ENCODE data around the gene NCL.
A peak's percentile ranks its signal among the peaks of the same experiment; 100 is the strongest.

NCL gene

DNA sequence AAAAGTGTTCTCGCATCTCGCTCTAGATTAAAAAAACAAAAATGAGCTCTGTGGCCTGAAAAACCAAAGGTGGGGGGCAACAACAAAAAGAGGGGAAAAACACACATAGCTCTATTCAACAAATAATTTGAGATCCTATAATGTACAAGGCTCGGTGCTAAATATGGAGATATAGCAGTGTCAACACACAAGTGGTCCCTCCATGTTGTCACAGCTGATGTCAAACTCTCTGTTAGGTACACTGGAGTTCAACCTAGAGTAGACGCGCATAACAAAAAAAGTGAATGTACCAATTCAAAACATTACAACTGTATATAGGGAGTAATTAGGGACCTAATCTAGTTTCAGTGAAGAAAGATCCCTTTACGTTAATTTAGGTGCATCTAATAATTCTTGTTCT lies 5.9 kb downstream of the NCL start:
- Histone ChIP-seq H3K36me3 (ENCODE audit: insufficient read depth, low read length) (peaks cover 100% of the 10 kb centered on the region), H3K4me1 (ENCODE audit: insufficient read depth, low read length, poor library complexity, severe bottlenecking) (peaks cover 57% of the 10 kb centered on the region), H3K27me3 (ENCODE audit: insufficient read depth, low read length, poor library complexity, severe bottlenecking) (no peaks in the 10 kb centered on the region), H3F3A (ENCODE audit: low read depth) (peaks cover 22% of the 10 kb centered on the region), H3K9me3 (ENCODE audit: insufficient read depth, low read depth, low read length) (no peaks in the 10 kb centered on the region), H4K20me1 (ENCODE audit: insufficient read depth, low read length, poor library complexity, severe bottlenecking) (peaks cover 83% of the 10 kb centered on the region), H3K4me3 (ENCODE audit: low read length, poor library complexity, severe bottlenecking) (peak overlapping the region; percentile 86), H3K9me2 (replicated peaks; ENCODE audit: low read depth, low read length) (no peaks in the 10 kb centered on the region), H3K79me2 (ENCODE audit: insufficient read depth, low read length) (peaks cover 81% of the 10 kb centered on the region), H2AFZ (ENCODE audit: low read length) (no peak overlapping the region), H3K9ac (ENCODE audit: low read depth, low read length, poor library complexity, severe bottlenecking) (peak overlapping the region; percentile 31), H3K4me2 (ENCODE audit: low read depth, low read length, poor library complexity, severe bottlenecking) (peak overlapping the region; percentile 97)
- TF ChIP-seq EZH2phosphoT487 (IDR thresholded peaks at IDR 0.05; ENCODE audit: borderline replicate concordance), result no peak
- TF ChIP-seq, protein P1, sequence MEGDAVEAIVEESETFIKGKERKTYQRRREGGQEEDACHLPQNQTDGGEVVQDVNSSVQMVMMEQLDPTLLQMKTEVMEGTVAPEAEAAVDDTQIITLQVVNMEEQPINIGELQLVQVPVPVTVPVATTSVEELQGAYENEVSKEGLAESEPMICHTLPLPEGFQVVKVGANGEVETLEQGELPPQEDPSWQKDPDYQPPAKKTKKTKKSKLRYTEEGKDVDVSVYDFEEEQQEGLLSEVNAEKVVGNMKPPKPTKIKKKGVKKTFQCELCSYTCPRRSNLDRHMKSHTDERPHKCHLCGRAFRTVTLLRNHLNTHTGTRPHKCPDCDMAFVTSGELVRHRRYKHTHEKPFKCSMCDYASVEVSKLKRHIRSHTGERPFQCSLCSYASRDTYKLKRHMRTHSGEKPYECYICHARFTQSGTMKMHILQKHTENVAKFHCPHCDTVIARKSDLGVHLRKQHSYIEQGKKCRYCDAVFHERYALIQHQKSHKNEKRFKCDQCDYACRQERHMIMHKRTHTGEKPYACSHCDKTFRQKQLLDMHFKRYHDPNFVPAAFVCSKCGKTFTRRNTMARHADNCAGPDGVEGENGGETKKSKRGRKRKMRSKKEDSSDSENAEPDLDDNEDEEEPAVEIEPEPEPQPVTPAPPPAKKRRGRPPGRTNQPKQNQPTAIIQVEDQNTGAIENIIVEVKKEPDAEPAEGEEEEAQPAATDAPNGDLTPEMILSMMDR (conservative IDR thresholded peaks at IDR 0.05; ENCODE audit: low read length), result no peak

GRCh38 chr2:231457101-231457500 lies 7.2 kb downstream of the NCL start:
- Histone ChIP-seq H3K27me3 (ENCODE audit: insufficient read depth, low read length, poor library complexity, severe bottlenecking) (no peaks in the 10 kb centered on the region), H3K9ac (ENCODE audit: low read depth, low read length, poor library complexity, severe bottlenecking) (no peak overlapping the region), H2AFZ (ENCODE audit: low read length) (no peak overlapping the region), H4K20me1 (ENCODE audit: insufficient read depth, low read length, poor library complexity, severe bottlenecking) (peaks cover 70% of the 10 kb centered on the region), H3K36me3 (ENCODE audit: insufficient read depth, low read length) (peaks cover 95% of the 10 kb centered on the region), H3K79me2 (ENCODE audit: insufficient read depth, low read length) (peaks cover 68% of the 10 kb centered on the region), H3K4me1 (ENCODE audit: insufficient read depth, low read length, poor library complexity, severe bottlenecking) (peaks cover 44% of the 10 kb centered on the region), H3K4me2 (ENCODE audit: low read depth, low read length, poor library complexity, severe bottlenecking) (peak overlapping the region; percentile 97), H3K9me2 (replicated peaks; ENCODE audit: low read depth, low read length) (no peaks in the 10 kb centered on the region), H3K4me3 (ENCODE audit: low read length, poor library complexity, severe bottlenecking) (no peak overlapping the region), H3F3A (ENCODE audit: low read depth) (peaks cover 27% of the 10 kb centered on the region), H3K9me3 (ENCODE audit: insufficient read depth, low read depth, low read length) (no peaks in the 10 kb centered on the region)
- TF ChIP-seq, protein P1 (conservative IDR thresholded peaks at IDR 0.05; ENCODE audit: low read length), result no peak
- no peak for TF ChIP-seq EZH2phosphoT487 (IDR thresholded peaks at IDR 0.05; ENCODE audit: borderline replicate concordance)

DNA sequence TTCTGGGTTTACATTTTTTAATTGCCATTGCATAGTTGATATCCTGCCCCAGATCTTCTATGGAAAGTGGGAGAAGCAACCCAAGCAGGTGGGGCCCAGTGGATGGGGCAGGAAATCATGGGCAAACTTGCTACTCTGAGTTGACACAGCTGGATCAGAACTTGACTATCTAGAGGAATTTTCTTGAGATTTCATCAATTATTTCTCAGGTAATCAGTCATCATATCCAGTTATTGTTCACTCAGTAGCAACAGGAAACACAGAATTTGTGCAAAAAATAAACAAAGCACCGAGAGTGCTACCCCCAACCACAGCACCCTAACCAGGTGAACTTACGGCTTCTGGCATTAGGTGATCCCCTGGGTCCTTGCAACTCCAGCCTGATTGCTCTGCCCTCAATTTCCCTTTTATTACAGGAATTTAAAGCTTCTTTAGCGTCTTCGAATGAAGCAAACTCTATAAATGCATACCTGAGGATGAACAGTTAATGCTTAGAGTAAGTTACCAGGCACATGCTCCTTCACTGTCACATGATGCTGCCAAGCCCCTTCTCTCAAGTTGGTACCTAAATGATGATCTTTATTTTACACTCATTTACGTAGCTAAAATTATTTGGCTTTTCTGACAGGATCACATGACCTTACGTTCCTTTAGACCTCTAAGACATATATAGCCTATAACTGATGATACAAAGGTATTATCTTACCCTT lies 7.8 kb downstream of the NCL start:
- H2AFZ ChIP-seq (ENCODE audit: low read length), result no peak overlapping the region
- peaks cover 93% of the 10 kb centered on the region for H3K36me3 ChIP-seq (ENCODE audit: insufficient read depth, low read length)
- H3K9ac ChIP-seq (ENCODE audit: low read depth, low read length, poor library complexity, severe bottlenecking), result no peak overlapping the region
- peaks cover 38% of the 10 kb centered on the region for H3K4me1 ChIP-seq (ENCODE audit: insufficient read depth, low read length, poor library complexity, severe bottlenecking)
- H3F3A ChIP-seq (ENCODE audit: low read depth), result peaks cover 27% of the 10 kb centered on the region
- TF ChIP-seq EZH2phosphoT487 (IDR thresholded peaks at IDR 0.05; ENCODE audit: borderline replicate concordance), result no peak
- TF ChIP-seq, protein P1 (conservative IDR thresholded peaks at IDR 0.05; ENCODE audit: low read length), result no peak
- H3K9me2 ChIP-seq (replicated peaks; ENCODE audit: low read depth, low read length), result no peaks in the 10 kb centered on the region
- peaks cover 64% of the 10 kb centered on the region for H4K20me1 ChIP-seq (ENCODE audit: insufficient read depth, low read length, poor library complexity, severe bottlenecking)
- H3K27me3 ChIP-seq (ENCODE audit: insufficient read depth, low read length, poor library complexity, severe bottlenecking), result no peaks in the 10 kb centered on the region
- no peaks in the 10 kb centered on the region for H3K9me3 ChIP-seq (ENCODE audit: insufficient read depth, low read depth, low read length)
- H3K4me3 ChIP-seq (ENCODE audit: low read length, poor library complexity, severe bottlenecking), result no peak overlapping the region
- H3K4me2 ChIP-seq (ENCODE audit: low read depth, low read length, poor library complexity, severe bottlenecking), result peak overlapping the region; percentile 97
- H3K79me2 ChIP-seq (ENCODE audit: insufficient read depth, low read length), result peaks cover 61% of the 10 kb centered on the region

Data from Loucy (cell line).